RWPE2 (cell line): Measurements from ENCODE around the gene NR5A1.

Experiments
- ATAC-seq: fragments of 200-7000 bp; cut with Tn5 transposase; 3 replicates; pipeline ENCODE4 v1.9.1; 2021; ENCODE audit warnings: low read depth
- DNase-seq: peaks from one replicate; pipeline ENCODE4 v3.0.0-alpha.2; 2020; ENCODE audit warnings: low spot score
- H3K27ac ChIP-seq: fragments of 450-650 bp; 2 replicates; pipeline ENCODE4 v1.5.1; 2017; ENCODE audit warnings: mild to moderate bottlenecking; ENCODE audit not compliant: poor library complexity, severe bottlenecking
- H3K27me3 ChIP-seq: fragments of 250-450 bp; sonication (Bioruptor Pico); 2 replicates; pipeline ENCODE4 v1.5.1; 2021; ENCODE audit warnings: mild to moderate bottlenecking, moderate library complexity; ENCODE audit not compliant: insufficient read depth, poor library complexity, severe bottlenecking
- H3K36me3 ChIP-seq: fragments of 250-450 bp; sonication (Bioruptor Pico); 2 replicates; pipeline ENCODE4 v1.5.1; 2020; ENCODE audit warnings: low read depth, mild to moderate bottlenecking, moderate library complexity
- H3K4me1 ChIP-seq: fragments of 250-450 bp; sonication (Bioruptor Pico); 2 replicates; pipeline ENCODE4 v1.5.1; 2021; ENCODE audit warnings: mild to moderate bottlenecking, moderate library complexity; ENCODE audit not compliant: insufficient read depth, poor library complexity, severe bottlenecking
- H3K4me3 ChIP-seq: fragments of 250-450 bp; sonication (Bioruptor Pico); 2 replicates; pipeline ENCODE4 v1.5.1; 2021; ENCODE audit warnings: mild to moderate bottlenecking, moderate library complexity; ENCODE audit not compliant: severe bottlenecking
- H3K9me3 ChIP-seq: fragments of 250-450 bp; sonication (Bioruptor Pico); 2 replicates; pipeline ENCODE4 v1.5.1; 2021; ENCODE audit warnings: mild to moderate bottlenecking, moderate library complexity; ENCODE audit not compliant: severe bottlenecking
- CTCF ChIP-seq: fragments of 450-650 bp; IDR thresholded peaks from one replicate; pipeline ENCODE4 v1.5.1; 2017; ENCODE audit warnings: mild to moderate bottlenecking, moderate library complexity; ENCODE audit not compliant: poor library complexity, severe bottlenecking

The NR5A1 gene

GRCh38 chr9:124456341-124457078, 50.7 kb downstream of the NR5A1 start:
- Histone ChIP-seq H3K4me1 (no peaks in the 10 kb centered on the region), H3K4me3 (no peak overlapping the region), H3K27me3 (no peaks in the 10 kb centered on the region), H3K27ac (no peak overlapping the region), H3K9me3 (no peaks in the 10 kb centered on the region), H3K36me3 (no peaks in the 10 kb centered on the region)
- no peak for ATAC-seq
- TF ChIP-seq CTCF = no peak
- no peak for DNase-seq

GRCh38 chr9:124455820-124456219, 51.4 kb downstream of the NR5A1 start:
- no peak for TF ChIP-seq CTCF
- H3K4me1 ChIP-seq = no peaks in the 10 kb centered on the region
- H3K27me3 ChIP-seq = no peaks in the 10 kb centered on the region
- no peaks in the 10 kb centered on the region for H3K36me3 ChIP-seq
- no peak overlapping the region for H3K27ac ChIP-seq
- ATAC-seq (no peak), DNase-seq (no peak)
- no peak overlapping the region for H3K4me3 ChIP-seq
- no peaks in the 10 kb centered on the region for H3K9me3 ChIP-seq

GRCh38 chr9:124454791-124455443, 52.3 kb downstream of the NR5A1 start:
- DNase-seq = no peak
- Histone ChIP-seq H3K4me3 (no peak overlapping the region), H3K4me1 (no peaks in the 10 kb centered on the region), H3K9me3 (no peaks in the 10 kb centered on the region), H3K36me3 (no peaks in the 10 kb centered on the region), H3K27me3 (no peaks in the 10 kb centered on the region), H3K27ac (no peak overlapping the region)
- no peak for ATAC-seq
- TF ChIP-seq CTCF = no peak

GRCh38 chr9:124454296-124454695, 52.9 kb downstream of the NR5A1 start:
- H3K27ac ChIP-seq = no peak overlapping the region
- TF ChIP-seq CTCF = no peak
- H3K4me3 ChIP-seq = no peak overlapping the region
- DNase-seq = no peak
- H3K27me3 ChIP-seq = no peaks in the 10 kb centered on the region
- no peaks in the 10 kb centered on the region for H3K4me1 ChIP-seq
- H3K9me3 ChIP-seq = no peaks in the 10 kb centered on the region
- no peak for ATAC-seq
- H3K36me3 ChIP-seq = no peaks in the 10 kb centered on the region
